ENCODE data around the gene UGT2A3.
"Not testable (repeated sequence)": the region's sequence is repeated elsewhere in the genome, so short reads cannot be mapped to it uniquely, and the experiment has no call there.

The UGT2A3 gene

DNA sequence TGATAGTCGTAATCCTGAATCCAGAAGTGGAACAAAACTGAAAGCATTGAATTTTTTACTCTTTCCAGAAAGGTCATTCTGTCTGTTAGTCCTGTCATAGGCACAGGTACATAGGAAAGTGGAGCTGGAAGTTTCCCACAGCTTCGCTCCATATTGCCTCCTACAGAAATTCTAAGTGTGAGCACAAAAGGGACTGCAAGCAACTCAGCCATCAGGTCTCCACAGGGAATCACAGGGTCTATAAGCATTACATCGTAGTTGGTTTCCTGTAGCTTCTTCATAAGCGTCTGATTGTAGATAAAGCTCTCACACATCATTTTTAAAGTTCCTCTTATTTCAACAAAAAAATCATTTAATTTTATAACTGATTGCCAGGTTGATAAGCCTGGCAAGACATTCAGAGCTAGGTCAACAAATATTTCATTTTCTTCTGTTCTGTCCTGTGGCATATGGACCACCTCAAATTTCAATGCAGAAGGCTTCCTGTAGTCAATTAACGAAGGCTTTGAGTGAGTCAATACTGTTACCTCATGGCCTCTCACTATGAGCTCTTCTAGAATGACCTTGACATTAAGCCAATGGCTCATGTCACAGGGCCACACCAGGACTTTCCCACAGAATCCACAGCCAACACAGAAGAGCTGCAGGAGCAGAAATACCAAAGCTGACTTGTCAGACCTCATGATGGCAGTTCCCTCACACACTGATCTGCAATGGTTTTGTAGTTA, at the start of gene UGT2A3:
Gene UGT2A3 (minus strand): TSS at position 727 of the 728 bp plus-strand sequence. CDS start 44 bp downstream, at position 683.
- no peak for DNase-seq (ENCODE audit: low read depth)

DNA sequence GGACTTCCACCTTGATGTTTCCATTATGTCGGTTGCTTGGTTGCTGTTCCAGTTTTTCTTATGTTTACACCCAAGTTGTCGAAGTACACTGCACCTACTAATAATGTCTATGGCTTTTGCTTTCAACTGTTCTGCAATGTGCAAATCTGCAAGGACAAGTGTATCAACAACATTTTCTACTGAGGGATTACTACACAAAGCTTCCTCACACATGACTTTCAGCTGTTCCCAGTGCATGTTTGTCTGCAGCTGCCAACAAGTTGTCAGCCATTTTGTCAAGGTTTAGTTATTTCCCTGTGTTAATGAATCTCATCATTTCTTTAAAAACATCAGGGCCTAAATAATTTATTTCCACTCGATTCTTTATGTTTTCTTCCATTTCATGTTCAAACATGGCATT, 45.4 kb upstream of the UGT2A3 start:
- DNase-seq (ENCODE audit: low read depth), result no peak

DNA sequence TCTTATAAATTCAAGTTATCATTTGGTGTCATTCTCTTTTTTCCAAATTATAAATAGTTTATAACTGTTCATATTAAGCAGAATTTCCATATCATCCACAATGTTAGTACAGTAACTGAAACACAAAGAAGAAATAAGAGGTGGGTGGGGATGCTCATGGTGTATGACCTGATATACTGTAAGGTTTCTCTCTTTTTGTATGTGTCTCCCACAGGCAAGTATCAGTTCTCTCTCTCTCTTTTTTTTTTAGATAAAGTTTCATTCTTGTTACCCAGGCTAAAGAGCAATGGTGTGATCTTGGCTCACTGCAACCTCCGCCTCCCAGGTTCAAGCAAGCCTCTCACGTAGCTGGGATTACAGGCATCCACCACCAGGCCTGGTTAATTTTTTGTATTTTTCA, 43.7 kb upstream of the UGT2A3 start:
- no peak for DNase-seq (ENCODE audit: low read depth)

DNA sequence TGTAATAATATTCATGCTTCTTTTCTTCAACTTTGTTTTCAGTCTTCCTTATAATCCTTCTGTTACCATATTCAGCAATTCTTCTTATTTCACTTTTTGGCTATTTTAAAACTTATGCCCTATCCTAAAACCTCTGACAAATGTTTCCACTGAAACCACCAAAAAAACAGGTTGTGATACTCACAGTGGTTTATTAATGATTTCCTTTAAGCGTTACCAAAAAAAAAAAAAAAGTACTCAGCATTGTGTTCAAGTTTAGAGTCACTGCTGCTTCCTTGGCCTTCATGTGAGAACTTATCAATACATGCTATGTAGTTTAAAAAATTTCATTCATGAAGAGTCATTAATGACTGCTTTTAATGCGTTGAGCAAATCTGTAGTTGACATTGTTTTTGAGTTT, 35.4 kb upstream of the UGT2A3 start:
- DNase-seq (ENCODE audit: low read depth), result no peak

DNA sequence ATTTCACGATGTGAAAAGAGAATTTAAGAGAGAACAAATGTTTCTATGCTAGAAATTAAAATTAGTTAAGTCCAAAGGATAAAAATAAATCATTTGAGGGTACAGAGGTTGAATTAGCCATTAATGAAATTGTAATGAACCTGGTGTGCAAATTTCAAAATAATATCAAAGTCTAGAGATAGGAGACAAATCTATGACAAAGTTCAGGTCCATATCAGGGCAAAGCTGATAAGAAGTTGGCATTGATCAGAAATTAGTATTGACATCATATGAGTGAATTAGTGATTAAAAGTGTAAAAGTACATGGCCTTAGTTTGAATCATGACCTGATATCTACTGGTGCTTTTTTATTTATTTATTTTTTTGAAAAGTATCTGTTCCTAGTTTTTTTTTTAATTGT, 33.8 kb upstream of the UGT2A3 start:
- no peak for DNase-seq (ENCODE audit: low read depth)

DNA sequence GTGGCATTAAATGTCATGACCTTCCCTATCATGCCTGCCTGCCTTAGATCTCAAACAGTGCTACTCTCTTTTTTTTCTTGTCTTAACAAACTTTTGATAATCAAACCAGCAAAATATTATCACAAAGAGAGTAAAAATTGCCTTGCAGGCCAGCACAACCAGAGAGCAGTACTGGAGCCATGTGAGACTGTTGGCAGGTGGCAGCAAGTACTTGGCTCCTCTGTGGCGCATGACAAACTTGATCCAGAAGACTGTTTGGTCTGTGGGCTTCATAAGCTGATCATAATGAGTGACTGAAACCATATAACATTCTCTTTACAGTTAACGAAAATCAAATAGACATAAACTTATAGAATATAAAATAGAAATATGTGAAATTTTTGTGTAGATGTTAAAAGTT, 33.3 kb upstream of the UGT2A3 start:
- no peak for DNase-seq (ENCODE audit: low read depth)

DNA sequence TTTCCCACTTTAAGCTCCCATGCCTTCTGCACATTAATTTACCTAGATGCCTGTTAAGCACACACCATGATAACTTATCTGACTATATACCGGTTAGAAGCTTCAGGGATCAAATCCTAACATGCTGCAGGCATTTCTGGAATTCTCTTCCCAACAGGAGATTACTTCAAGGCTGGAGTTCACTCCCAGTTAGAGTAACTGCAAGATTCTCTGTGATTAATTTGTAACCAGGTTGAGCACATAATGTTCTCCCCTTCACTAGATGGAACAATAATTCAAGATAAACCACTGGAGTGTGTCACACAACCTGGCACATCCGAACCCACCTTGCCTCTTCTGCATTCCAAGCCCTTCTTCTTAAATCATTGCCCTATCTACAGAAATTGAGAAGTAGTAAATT, 11.8 kb upstream of the UGT2A3 start:
- no peak for DNase-seq (ENCODE audit: low read depth)

DNA sequence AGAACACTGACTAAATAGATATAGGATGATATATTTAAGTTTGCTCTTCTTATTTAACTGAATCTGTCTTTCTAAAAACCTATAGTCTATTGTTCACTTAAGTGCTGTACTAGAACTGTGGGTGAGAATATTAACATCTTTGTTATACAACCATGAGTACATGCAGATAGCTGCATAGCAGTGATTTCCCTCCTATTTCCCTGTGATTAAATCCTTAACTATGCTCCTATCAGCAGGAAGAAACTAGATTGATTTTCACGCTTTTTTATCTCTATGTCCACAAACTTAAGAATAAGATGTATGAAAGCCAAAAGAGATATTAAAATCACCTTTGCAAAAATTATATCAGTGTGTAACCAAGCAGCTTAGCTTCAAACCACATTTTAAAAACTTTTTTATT, 11.3 kb upstream of the UGT2A3 start:
- no peak for DNase-seq (ENCODE audit: low read depth)

DNA sequence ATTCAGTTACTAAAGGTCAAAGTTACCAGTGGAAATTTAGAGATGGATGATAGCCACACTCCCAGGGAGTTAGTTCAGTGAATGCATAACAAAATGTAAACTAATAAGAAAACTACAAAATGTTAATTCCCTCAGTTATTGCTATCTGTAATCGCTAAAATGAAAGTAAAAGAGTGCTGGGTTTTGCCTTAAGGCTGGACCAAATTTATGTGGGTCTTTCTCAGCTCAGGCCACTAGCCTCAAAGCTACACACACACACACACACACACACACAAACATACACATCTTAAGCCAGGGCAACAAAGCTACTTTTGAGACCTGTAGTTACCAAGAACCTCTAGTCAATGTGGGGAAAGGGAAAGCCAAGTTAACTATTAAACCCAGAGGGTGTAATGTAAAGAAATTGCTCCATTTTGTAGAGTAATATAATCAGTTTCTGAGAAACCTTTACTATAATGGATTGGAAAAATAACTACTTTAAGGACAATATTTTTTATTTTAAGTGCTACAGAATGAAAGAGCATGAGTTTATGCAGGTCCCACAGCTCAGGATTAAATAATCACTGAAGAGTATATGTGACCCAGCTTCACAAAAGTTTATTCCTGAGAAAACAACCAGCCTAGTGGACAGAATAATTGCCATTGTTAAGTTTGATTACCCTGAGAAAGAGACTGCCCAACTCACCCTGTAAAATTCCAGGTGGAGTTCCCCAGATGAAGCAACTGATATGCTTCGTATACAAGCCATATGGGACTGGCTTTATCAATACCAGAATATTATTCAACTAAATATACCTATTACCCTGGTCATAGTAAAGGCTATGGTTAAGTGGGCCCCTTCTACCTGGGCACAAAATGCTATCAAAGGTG, 8.9 kb upstream of the UGT2A3 start:
- DNase-seq (ENCODE audit: low read depth), result no peak

DNA sequence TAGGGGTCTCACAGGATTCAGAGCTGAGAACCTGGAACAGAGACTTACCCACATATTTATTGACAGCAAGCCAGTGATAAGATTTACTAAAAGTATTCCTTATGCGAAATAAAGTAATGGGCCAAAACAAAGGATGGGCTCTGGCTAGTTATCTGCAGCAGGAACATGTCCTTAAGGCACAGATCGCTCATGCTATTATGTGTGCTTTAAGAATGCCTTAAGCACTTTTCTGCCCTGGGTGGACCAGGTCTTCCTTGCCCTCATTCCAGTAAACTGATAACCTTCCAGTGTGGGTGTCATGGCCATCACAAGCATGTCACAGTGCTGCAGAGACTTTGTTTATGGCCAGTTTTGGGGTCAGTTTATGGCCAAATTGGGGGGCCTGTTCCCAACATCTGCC, 7.5 kb upstream of the UGT2A3 start:
- DNase-seq (ENCODE audit: low read depth), result not testable (repeated sequence)

DNA sequence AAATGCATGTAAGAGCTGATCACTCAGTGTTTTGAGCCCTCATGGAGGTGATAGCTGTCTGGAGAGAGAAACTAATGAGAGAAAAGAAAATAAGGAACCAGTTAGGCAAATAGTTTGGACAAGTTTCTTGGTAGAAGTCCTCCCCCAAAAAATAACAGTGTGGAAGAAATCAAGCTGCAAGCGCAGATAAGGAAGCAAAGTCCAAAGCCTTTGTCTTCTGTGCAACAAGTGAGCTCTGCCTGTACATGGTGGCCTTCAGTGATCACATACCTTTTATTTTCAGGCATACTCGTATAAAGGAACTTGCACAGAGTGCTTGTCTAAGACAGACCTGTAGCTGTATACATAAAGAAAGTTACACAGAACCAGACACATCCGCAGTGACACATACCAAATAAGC, 2.5 kb upstream of the UGT2A3 start:
- no peak for DNase-seq (ENCODE audit: low read depth)

DNA sequence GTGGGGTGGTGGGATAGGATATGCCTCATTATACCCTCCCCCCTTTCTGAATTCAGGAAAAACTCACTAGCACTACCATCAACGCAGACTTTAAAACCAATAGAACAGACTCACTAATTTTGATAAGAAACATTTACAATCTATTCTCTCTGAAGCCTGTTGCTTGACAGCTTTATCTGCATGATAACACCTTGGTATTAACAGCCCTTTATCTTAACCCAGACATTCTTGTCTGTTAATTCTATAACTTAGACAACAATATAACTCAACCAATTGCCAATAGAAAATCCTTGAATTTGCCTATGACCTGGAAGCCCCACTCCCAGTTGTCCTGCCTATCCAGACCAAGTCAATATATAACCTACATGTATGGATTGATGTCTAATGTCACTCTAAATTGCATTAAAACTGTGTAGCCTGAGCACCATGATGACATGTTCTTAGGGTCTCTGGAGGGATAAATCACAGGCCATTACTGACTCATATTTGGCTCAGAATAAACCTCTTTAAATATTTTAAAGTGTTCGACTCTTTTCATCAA, 1.5 kb upstream of the UGT2A3 start:
- no peak for DNase-seq (ENCODE audit: low read depth)

DNA sequence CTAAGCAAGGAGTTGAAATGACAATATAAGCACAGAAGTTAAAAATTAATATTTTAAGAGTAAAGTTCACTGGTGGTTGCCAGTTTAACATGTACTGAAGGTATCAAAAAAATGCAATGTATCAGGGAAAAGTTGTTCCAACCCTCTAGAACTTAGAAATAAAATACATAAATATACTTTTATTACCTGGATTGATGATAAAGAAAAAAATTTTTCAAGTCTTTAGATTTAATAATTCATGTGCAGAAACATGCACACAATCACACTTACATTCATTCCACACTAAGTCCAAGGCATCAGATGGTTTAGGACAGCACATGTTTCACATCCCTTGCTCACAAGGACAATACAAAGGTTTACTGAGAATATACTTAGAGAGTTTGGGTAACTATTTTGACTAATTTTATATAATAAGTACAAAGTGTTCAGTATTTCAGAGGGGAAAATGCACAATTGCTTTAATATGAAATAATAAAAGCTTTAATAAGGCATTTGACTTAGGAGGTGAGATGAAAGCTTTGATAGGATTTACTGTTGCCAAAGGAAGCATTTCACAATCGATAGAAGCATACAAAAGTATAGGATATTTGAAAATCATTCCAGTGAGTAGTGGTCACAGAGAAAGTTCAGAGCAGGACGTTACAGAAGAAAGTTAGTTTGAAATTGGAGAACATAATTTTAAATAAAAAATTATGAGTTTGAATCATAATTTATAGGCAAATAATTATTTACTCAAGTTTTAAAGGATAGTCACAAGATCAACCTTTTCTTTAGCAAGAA, 392 bp upstream of the UGT2A3 start:
- no peak for DNase-seq (ENCODE audit: low read depth)

DNA sequence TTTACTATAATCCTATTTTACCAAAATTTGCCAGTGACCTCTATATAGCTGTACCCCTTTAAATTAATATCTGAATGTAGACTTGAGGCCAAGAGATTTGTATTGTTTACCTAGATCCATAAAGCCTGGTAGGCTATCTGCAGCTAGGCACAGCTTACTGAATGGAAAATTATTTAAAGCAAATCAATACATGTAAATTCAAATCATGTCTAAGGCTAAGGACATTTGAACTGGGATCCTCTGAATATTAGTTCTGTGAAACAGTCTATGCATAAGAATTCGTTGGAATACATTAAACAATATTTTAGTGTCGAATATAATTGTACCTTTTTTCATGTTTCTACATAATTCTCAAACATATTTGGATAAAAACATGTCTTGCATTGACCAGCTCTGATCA, 1.6 kb downstream of the UGT2A3 start:
- no peak for DNase-seq (ENCODE audit: low read depth)

DNA sequence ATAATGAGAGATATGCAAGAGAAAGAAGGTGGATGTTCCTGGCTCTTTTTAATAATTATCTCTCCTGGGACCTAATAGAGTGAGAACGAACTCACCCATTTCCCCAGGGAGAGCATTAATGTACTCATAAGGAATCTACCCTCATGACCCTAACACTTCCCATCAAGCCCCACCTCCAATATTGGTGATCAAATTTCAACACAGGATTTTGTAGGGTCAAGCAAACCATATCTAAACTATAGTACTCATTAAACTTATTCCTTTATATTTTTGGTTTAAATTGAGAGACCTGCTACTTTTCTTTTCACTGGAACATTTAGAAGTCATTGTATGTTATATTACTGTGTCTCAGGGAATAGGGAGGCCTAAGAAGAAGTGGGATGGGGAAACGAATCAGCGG, 2.6 kb downstream of the UGT2A3 start:
- no peak for DNase-seq (ENCODE audit: low read depth)

DNA sequence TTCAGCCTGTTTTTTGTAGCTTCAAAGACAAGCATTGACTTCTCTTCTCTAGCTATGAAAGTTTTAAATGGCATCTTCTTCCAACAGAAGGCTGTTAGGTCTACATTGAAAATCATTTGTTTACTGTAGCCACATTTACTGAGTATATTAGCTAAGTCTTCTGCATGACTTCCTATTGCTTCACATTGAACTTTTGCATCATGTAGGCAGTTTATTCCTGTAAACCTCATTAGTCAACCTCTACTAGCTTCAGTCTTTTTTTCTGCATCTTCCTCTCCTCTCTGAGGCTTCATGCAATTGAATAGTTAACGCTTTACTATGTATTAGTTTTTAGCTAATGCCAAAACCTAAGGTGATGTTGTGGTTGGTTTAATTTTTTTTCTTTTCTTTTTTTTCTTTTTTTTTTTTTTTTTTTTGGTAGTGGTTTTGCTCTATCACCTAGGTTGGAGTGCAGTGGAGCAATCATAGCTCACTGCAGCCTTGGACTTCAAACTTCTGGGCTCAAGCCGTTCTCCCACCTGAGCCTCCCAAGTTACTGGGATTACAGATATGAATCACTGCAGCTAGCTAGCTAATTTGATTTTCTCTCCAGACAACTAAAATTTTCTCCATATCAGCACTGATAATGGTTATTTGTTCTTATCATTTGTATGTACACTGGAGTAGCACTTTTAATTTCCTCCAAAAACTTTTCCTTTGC, 3.4 kb downstream of the UGT2A3 start:
- DNase-seq (ENCODE audit: low read depth), result no peak

DNA sequence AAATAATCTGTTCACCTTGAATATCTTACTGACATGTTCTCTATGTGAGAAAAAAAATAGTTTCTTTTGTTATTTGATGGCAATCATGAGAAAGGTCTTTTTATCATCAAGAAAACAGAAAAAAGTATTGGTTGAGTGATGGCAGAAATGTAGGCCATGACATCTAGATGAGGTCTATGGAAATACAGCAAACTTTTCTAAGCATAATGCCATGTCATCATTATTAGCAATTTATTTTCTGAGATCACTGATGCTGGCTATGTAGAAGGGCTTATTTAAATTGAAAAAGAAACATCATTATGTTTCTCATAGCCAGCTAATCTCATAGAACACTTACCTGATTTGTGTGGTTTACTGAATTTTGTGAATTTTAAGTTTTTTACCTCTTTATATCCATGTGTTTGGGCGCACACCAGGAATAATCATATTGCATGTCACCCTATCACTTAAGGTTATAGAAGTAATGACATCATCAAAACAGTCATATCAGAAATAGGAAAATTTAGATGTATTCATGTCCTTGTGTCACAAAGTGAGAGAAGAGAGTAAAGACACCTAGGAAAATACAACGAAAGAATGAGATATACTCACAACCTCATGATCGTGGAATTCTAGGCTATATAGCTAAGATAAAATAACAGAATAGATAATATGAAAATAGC, 22.4 kb downstream of the UGT2A3 start:
- DNase-seq (ENCODE audit: low read depth), result no peak

DNA sequence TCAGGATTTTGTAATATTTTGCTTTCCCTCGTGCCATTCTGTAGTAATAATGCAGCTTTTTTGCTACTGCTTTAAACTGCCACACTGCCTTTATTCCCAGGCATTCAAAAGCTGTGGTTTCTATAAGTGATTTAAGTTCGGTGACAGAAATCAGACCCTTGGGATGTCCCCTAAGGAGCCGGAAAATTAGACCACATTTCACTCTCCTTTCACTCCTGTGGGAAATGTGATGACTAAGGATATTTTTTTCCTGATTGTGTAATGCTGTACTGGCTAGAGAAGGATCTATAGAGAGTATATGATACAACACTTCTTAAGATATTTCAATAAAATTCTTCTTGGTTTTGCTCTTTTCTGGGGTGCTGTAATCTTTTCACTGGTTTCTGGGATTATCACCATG, 24.4 kb downstream of the UGT2A3 start:
- DNase-seq (ENCODE audit: low read depth), result no peak

DNA sequence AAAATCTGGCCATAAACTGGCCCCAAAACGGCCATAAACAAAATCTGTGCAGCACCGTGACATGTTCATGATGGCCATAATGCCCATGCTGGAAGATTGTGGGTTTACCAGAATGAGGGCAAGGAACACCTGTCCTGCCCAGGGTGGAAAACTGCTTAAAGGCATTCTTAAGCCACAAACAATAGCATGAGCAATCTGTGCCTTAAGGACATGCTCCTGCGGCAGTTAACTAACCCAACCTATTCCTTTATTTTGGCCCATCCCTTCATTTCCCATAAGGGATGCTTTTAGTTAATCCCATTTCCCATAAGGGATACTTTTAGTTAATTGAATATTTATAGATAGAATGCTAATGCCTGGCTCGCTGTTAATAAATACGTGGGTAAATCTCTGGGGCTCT, 29.4 kb downstream of the UGT2A3 start:
- DNase-seq (ENCODE audit: low read depth), result not testable (repeated sequence)

DNA sequence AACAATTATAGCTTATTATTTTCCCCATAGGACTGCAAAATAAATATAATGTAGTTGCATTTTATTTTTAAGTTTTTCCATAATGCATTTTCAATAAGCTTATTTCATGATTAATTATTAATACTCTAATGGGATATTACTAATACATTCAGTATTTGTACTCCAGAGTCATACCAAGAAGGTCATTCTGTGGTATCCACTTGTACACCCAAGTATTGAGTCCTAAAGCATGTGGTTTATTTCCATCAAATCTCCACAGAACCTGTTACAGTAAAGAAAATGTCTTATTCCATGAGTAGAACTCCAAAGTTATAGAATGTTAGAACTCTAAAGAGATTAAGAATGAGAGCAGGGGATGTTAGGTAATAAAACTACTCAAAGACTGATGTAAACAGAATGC, 30.6 kb downstream of the UGT2A3 start:
- no peak for DNase-seq (ENCODE audit: low read depth)

DNA sequence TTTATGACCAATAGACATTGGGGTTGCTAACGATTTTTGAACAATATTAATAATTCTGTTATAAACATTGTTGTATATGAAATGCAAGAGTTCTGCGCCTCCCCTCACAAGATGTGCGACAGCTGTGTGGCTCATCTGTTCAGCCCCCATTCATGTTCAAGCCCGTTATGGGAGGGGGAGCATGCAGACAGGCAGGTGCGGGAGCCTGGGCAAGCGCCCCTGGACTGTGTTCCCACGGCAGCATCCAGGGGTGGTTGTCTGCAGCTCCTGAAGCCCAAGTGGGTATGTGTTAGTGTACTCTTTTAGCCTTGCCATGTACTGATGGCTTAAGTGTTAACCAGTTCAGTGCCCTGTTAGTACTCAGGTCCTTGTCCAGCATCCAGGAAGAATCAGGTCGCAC, 34.6 kb downstream of the UGT2A3 start:
- no peak for DNase-seq (ENCODE audit: low read depth)

Measured in EH (cell line).